ENCODE results near the gene C1orf115.

DNA sequence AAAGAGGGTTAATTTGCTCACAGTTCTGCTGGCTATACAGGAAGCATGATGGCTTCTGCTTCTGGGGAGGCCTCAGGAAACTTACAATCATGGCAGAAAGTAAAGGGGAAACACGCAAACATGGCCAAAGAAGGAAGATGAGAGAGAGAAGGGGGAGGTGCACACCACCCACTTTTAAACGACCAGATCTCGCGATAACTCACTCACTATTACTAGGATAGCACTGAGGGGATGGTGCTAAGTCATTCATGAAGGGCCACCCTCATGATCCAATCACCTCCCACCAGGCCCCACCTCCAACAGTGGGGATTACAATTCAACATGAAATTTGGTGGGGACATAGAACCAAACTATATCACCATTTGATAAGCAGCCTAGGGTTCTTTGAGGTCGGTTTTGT is 2.4 kb upstream of the C1orf115 start:
- TF ChIP-seq, protein P1, sequence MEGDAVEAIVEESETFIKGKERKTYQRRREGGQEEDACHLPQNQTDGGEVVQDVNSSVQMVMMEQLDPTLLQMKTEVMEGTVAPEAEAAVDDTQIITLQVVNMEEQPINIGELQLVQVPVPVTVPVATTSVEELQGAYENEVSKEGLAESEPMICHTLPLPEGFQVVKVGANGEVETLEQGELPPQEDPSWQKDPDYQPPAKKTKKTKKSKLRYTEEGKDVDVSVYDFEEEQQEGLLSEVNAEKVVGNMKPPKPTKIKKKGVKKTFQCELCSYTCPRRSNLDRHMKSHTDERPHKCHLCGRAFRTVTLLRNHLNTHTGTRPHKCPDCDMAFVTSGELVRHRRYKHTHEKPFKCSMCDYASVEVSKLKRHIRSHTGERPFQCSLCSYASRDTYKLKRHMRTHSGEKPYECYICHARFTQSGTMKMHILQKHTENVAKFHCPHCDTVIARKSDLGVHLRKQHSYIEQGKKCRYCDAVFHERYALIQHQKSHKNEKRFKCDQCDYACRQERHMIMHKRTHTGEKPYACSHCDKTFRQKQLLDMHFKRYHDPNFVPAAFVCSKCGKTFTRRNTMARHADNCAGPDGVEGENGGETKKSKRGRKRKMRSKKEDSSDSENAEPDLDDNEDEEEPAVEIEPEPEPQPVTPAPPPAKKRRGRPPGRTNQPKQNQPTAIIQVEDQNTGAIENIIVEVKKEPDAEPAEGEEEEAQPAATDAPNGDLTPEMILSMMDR (IDR thresholded peaks at IDR 0.05), result no peak
- TF ChIP-seq EP300 (IDR thresholded peaks at IDR 0.05), result no peak
- no peak for TF ChIP-seq POLR2A (IDR thresholded peaks at IDR 0.05; ENCODE audit: low read depth)
- TF ChIP-seq POLR2AphosphoS5 (IDR thresholded peaks at IDR 0.05), result no peak

Data from esophagus muscularis mucosa (tissue), 4 donors.